DOHH2 (cell line): Measurements from ENCODE around the gene CABLES1.

Source experiments
- CTCF ChIP-seq: fragments of 200-600 bp; sonication (generic); IDR thresholded peaks from one replicate; pipeline ENCODE4 v1.5.1; 2014; ENCODE audit warnings: antibody characterized with exemption, mild to moderate bottlenecking, low read depth, low read length; ENCODE audit not compliant: poor library complexity, severe bottlenecking
- EZH2phosphoT487 ChIP-seq: fragments of 200-600 bp; sonication (generic); IDR thresholded peaks from 2 replicates; pipeline ENCODE4 v1.6.1; 2017; ENCODE audit warnings: borderline replicate concordance, mild to moderate bottlenecking, antibody characterized with exemption, low read length, moderate library complexity, mixed read lengths

GRCh38 chr18:23238152-23238531 is 102.9 kb downstream of the CABLES1 start:
- TF ChIP-seq CTCF (no peak), EZH2phosphoT487 (no peak)
